AG04450 (cell line): Measurements from ENCODE around the gene NPLOC4. TPM values are rescaled to one million over a fixed set of nuclear protein-coding genes. Genes with fewer than 3 reads are reported as not detected.
"Not testable (repeated sequence)": the region's sequence is repeated elsewhere in the genome, so short reads cannot be mapped to it uniquely, and the experiment has no call there.

ENCODE experiments used
- CTCF ChIA-PET: fragments of 300-600, 350-600 bp; formaldehyde crosslinking; extraction: SDS; loops from one replicate; lab custom pipeline; 2022; ENCODE audit warnings: antibody characterized with exemption, inconsistent platforms; lab: Charles Lee
- POLR2A ChIA-PET: fragments of 350-600 bp; formaldehyde crosslinking; extraction: SDS; loops from one replicate; lab custom pipeline; 2021; ENCODE audit warnings: antibody characterized with exemption, inconsistent platforms; lab: Yijun Ruan, JAX
- DNase-seq: peaks from one replicate; pipeline ENCODE4 v3.0.0-alpha.2; 2011; ENCODE audit warnings: low read depth, low spot score
- H3K27ac ChIP-seq: one replicate; pipeline ENCODE4 v1.5.1; 2012; ENCODE audit warnings: low read depth, low read length, control low read depth
- H3K27me3 ChIP-seq: one replicate; pipeline ENCODE4 v1.6.0; 2012; ENCODE audit warnings: low read length; ENCODE audit not compliant: control insufficient read depth, insufficient read depth
- H3K4me3 ChIP-seq: 2 replicates; pipeline ENCODE4 v1.5.1; 2011; ENCODE audit warnings: mild to moderate bottlenecking, low read depth, low read length, control low read depth
- H3K9me3 ChIP-seq: 2 replicates; pipeline ENCODE4 v1.5.1; 2012; ENCODE audit warnings: low read length; ENCODE audit not compliant: control insufficient read depth, insufficient read depth
- CTCF ChIP-seq: IDR thresholded peaks from 2 replicates; pipeline ENCODE4 v1.5.1; 2011; ENCODE audit warnings: low read depth, low read length, control low read depth, inconsistent platforms
- polyA plus RNA-seq: library from polyadenylated mRNA; depleted of rRNA; stranded (reverse); fragments of >200 nt; gene quantifications from 2 replicates; pipeline ENCODE4 v1.2.3, GENCODE V29; 2011

Gene NPLOC4
- polyA plus RNA-seq, 1 experiment, result 66.5 TPM

- DNase-seq, result no peak
- Histone ChIP-seq H3K9me3 (no peaks in the 10 kb centered on the region), H3K4me3 (no peak overlapping the region), H3K27ac (no peak overlapping the region), H3K27me3 (no peaks in the 10 kb centered on the region)
- no peak for TF ChIP-seq CTCF
- ChIA-PET POLR2A (no interaction called here), CTCF (interaction anchor here (1.5 kb wide), 1 partner anchor 29 kb away, joined by 6 read pairs; no protein-coding TSS in a partner anchor)
Measured at GRCh38 chr17:81630274-81630673, 6.6 kb downstream of the NPLOC4 start.

DNA sequence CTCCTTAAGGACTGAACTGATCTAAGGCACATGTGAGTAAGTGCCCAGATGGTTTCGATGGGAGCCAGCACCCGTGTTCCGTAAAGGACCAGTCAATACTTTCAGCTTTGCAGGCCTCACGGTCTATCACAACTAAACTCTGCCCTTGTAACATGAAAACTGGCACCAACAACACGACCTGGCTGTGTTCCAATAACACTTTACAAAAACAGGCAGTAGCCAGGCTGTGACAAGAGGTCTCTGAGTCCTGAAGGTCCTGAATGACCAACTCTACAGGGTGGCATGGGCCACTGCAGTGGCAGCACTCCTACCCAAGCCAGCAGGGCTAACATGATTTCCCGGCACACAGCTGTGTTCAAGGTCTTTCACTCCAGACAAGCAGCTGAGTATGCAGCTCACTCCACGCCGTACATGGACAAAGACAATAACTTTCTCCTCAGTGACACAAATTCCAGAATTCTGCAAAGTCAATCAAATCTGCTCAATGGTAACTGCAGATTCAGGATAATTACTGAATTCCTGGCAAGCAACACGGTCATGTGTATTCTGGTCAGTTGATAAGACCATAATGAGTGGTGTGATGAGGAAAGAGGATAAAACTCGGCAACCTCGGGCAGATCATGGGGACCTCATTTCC, 15.3 kb downstream of the NPLOC4 start:
- CTCF ChIA-PET, result interaction anchor here (1.5 kb wide), 1 partner anchor 21 kb away, joined by 9 read pairs; no protein-coding TSS in a partner anchor
- H3K27ac ChIP-seq, result no peak overlapping the region
- no peaks in the 10 kb centered on the region for H3K27me3 ChIP-seq
- TF ChIP-seq CTCF, result no peak
- H3K4me3 ChIP-seq, result no peak overlapping the region
- DNase-seq, result no peak
- POLR2A ChIA-PET, result no interaction called here
- H3K9me3 ChIP-seq, result no peaks in the 10 kb centered on the region

- H3K9me3 ChIP-seq, DNase-seq, CTCF ChIA-PET, POLR2A ChIA-PET, H3K4me3 ChIP-seq, H3K27ac ChIP-seq, H3K27me3 ChIP-seq: not testable (repeated sequence)
Measured at GRCh38 chr17:81618307-81618706, 18.6 kb downstream of the NPLOC4 start.

DNA sequence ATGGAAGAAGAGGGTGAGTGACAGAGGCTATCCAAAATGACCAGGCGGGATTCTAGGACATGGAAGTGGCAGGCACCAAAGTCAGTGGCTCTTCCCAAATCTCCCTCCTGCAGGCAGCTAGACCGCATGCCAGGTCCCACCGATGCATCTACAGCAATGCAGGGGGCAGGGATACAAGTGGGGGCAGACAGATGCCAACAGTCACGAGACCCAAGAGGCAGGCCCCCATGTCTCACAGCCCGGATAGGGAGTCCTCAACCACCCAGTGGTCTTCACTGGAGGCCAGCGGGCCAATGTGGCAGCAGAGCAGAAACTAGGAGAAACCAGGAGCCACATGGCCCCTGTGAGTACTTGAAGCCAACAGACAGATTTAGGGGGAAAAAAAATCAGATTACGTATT, 20.0 kb downstream of the NPLOC4 start:
- Histone ChIP-seq H3K27ac (no peak overlapping the region), H3K27me3 (no peaks in the 10 kb centered on the region), H3K4me3 (no peak overlapping the region), H3K9me3 (no peaks in the 10 kb centered on the region)
- no peak for TF ChIP-seq CTCF
- ChIA-PET POLR2A (no interaction called here), CTCF (no interaction called here)
- no peak for DNase-seq

DNA sequence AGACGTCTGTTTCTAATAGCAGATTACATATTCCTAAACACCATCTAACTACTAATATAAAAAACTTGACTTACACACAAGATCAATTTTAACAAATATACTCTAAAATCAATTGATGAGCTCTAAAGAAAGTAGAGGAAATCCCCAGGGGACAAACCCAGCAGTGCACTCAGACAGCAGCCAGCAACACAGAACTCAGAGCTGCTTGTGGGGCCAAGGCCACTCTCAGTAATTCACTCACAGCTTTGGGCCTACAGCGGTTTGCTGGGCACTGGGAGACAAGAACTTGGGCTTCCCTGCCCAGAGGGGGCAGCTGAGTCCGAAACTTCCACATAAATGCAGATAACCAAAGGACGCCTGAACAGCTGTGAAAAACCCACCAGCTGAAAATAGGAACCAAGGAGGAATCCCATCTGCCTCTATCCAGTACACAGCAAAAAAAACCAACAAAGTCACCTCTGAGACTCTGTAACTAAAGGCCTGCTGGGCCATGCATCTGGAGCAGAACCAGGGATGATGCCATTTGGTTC, 21.4 kb downstream of the NPLOC4 start:
- no peak for DNase-seq
- no peak overlapping the region for H3K4me3 ChIP-seq
- ChIA-PET CTCF (interaction anchor here (1.6 kb wide), 1 partner anchor 14 kb away, joined by 9 read pairs; no protein-coding TSS in a partner anchor), POLR2A (interaction anchor here (0.7 kb wide), 2 partner anchors 21 to 27 kb away, joined by 3 to 7 read pairs; partner anchors contain the start of gene NPLOC4)
- TF ChIP-seq CTCF, result no peak
- H3K27ac ChIP-seq, result peak overlapping the region; percentile 21
- no peaks in the 10 kb centered on the region for H3K27me3 ChIP-seq
- H3K9me3 ChIP-seq, result no peaks in the 10 kb centered on the region
